Esophagus muscularis mucosa (tissue), 3 donors: ENCODE data around the gene REL.

Experiments used
- POLR2A ChIP-seq: fragments of 450-650 bp; IDR thresholded peaks from one replicate; pipeline ENCODE4 v1.6.1; 2017; ENCODE audit warnings: antibody characterized with exemption, moderate library complexity, mild to moderate bottlenecking, low read depth
- POLR2AphosphoS5 ChIP-seq, 2 donors: sonication (generic); formaldehyde crosslinking; IDR thresholded peaks; one replicate each; pipeline ENCODE4 v1.6.1; 2017; ENCODE audit warnings: antibody characterized with exemption in 2 of 2
- TF ChIP-seq, protein P1 (sequence below), 3 experiments: fragments of 200-600 bp in 2 of 3; fragments of 450-650 bp in 1 of 3; sonication (generic) in 2 of 3; IDR thresholded peaks; one replicate each; pipeline ENCODE4 v1.5.1; 2017 to 2019; ENCODE audit warnings: antibody characterized with exemption in 3 of 3, mild to moderate bottlenecking in 2 of 3, moderate library complexity in 1 of 3

DNA sequence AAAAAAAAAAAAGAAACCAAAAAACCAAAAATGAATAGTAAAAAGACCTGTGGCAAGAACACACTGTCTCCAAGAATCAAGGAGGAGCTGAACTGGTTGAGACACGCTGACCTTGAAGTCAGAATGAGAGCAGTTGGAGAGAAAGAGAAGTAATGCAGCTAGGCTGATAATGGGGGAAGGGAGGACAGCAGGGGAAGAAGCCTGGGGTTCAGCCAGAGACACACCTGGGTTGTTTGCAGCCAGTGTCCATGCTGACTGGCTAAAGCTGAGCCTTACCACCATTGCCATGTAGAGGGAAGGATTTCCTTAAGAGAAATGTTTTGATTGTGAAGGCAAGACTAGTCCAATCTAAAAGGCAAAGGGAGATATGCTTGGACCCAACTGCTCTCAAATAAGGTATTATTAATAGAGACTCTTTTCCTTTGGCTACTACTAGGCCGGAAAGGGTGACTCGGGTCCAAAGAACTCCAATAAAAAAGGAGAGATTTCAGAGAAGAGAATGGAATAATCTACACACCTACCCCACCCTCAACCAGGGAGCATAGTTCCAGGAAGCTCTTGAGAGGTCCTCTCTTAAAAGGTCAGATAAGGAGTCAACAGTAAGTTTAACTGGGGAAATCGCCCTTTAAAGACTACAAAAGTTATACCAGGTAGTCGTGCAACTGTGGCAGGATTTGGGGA, 25.2 kb upstream of the REL start:
- TF ChIP-seq, protein P1, sequence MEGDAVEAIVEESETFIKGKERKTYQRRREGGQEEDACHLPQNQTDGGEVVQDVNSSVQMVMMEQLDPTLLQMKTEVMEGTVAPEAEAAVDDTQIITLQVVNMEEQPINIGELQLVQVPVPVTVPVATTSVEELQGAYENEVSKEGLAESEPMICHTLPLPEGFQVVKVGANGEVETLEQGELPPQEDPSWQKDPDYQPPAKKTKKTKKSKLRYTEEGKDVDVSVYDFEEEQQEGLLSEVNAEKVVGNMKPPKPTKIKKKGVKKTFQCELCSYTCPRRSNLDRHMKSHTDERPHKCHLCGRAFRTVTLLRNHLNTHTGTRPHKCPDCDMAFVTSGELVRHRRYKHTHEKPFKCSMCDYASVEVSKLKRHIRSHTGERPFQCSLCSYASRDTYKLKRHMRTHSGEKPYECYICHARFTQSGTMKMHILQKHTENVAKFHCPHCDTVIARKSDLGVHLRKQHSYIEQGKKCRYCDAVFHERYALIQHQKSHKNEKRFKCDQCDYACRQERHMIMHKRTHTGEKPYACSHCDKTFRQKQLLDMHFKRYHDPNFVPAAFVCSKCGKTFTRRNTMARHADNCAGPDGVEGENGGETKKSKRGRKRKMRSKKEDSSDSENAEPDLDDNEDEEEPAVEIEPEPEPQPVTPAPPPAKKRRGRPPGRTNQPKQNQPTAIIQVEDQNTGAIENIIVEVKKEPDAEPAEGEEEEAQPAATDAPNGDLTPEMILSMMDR (IDR thresholded peaks at IDR 0.05): no peak
- TF ChIP-seq POLR2A (no peak), POLR2AphosphoS5 (IDR thresholded peaks at IDR 0.05) (no peak)
